NAMALWA (cell line): ENCODE measurements around the gene EPN3.

Source experiments
- DNase-seq: peaks from one replicate; pipeline ENCODE4 v3.0.0-alpha.2; 2015; ENCODE audit warnings: low spot score

The EPN3 gene

DNA sequence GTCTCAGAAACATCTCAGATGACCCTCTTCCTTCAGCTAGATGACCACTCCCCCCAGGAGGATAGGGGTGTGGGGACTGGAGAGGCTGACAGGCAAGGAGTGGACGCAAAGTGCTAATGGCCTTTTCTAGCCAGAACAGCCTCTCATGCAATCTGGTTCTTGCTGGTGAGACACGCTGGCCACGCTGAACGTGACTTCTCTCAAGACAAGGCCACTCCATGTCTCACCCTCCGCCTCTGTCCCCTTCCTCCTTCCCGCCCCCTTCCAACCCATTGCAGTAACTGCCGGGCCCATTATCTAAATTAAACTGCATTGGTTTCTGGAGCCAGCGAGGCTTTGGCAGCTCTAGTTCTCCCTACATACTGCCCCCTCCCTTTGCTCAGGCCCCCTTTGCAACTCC lies 37.5 kb downstream of the EPN3 start:
- DNase-seq: no peak

DNA sequence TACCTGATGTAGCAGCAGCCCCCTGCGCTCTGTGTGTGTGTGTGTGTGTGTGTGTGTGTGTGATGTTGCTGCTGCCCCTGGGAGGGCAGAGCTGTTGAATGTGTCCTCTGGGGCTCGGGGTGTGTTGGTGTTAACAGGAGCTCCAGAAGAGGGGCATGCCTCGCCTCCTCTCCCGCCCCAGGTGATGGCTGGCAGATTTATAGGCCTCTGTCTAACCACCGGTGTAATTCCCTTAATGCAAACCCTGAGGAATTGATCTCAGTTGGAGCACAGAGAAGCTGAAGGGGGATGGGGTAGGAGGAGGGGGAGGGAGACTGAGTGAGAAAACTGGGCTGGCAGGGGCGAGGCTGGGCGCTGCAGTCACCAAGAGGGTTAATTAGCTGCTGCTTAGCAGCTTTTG lies 38.0 kb downstream of the EPN3 start:
- no peak for DNase-seq

GRCh38 chr17:50571681-50572080 lies 39.1 kb downstream of the EPN3 start:
- no peak for DNase-seq

DNA sequence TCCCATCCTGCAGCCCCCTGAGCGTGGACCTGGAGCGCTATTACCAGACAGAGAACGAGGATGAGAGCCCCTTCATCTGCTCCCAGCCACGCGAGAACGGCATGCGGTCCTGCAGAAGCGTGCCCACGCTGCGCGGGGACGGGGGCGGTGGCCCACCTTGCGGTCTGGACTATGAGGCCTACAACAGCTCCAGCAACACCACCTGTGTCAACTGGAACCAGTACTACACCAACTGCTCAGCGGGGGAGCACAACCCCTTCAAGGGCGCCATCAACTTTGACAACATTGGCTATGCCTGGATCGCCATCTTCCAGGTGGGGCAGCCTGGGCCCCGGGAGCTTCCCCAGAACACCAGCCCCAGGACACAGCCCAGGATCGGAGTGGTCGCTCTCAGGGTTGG lies 40.0 kb downstream of the EPN3 start:
- no peak for DNase-seq

DNA sequence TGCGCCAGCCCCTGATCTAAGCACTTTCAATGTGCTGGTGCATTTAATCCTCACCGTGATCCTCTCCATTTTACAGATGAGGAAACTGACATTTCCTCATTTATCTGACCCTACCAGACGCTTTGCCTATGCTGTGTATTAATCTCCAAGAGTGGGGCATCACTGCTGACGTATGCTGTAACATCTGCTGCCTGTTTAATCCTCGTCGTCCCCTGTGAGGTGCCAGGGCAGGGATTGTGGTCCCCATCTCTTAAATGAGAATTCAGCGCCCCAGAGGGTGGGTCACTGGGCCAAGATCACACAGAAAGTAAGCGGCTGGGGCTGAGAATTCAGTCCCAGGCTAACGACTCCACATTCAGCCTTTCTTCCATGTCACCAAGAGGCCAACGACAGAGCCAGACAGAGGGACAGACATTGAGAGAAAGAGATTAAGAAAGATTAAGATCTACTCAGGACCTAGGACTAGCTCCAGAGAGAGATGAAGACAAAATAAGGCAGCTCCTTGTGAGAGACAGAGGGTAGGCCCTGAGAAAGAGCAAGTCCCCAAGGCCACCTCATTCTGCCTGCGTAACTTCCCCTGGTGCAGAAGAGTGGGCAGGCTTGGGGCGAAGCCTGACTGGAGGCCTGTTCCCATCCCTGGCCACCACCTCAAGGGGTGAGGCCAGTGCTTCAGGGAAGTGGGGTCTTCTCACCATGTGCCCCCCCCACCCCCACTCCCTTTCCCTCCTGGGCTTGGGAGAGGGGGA lies 41.5 kb downstream of the EPN3 start:
- DNase-seq: no peak

GRCh38 chr17:50575581-50576210 lies 43.2 kb downstream of the EPN3 start:
- DNase-seq: no peak

DNA sequence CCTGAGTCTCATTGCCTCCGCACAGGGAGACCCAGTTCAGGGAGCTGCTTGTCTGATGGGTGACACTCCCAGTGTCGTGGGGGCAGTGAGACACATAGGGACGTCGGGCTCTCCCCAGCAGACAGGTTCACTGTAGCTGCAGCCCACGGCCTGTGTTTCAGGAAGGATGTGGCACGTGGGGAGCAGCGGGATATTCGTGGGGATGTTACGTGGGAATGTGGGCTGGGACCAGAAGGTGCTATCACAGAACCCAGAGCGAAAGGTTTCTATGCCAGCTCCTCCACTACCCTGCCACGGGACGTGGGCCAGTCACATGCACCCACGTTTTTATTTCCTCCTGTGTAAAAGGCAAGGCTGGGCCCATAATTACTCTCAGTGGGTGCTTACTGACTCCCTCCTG lies 44.3 kb downstream of the EPN3 start:
- no peak for DNase-seq

GRCh38 chr17:50577451-50577954 lies 45.0 kb downstream of the EPN3 start:
- DNase-seq: no peak

DNA sequence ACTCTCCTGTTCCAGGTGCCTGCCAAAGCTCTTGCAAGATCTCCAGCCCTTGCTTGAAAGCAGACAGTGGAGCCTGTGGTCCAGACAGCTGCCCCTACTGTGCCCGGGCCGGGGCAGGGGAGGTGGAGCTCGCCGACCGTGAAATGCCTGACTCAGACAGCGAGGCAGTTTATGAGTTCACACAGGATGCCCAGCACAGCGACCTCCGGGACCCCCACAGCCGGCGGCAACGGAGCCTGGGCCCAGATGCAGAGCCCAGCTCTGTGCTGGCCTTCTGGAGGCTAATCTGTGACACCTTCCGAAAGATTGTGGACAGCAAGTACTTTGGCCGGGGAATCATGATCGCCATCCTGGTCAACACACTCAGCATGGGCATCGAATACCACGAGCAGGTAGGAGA lies 45.6 kb downstream of the EPN3 start:
- no peak for DNase-seq

DNA sequence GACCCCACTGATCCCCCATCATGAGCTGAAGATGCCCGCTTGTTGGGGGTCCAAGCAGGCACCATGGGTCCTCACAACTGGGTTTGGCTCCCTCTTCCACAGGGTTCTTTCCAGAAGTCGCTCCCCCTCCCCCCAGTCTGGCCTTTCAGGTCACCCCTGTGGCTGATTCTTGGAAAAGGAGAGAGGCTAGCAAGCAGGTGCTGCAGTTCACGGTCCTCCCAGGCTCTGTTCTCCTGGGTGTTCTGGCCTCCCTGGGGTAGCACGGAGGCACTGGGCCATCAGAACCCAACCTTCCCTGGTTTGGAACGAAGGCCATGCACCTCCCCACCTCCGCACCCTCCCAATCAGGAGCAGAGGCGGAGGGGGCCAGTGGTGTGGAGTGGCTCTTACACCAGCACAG lies 46.9 kb downstream of the EPN3 start:
- DNase-seq: no peak

- DNase-seq: no peak
Observed at GRCh38 chr17:50580646-50581045, 48.1 kb downstream of the EPN3 start.

DNA sequence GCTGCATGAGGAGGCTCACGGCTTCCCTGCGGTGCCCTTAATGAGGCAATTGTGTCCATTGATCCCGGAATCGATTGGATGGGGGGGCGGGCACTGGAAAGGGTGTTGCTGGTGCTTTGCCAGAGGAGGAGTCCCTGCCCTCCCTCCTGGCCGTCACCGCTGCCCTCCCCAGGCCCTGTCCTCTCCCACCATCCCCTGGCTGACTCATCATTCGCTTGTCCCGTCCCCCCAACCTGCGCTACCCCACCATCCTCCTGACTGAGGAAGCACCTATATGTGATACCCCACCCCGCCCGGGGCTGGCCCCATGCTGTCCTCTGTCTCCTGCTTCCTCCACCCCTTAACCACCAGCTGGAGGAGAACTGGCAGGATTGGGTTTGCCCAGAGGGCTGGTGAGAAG lies 48.8 kb downstream of the EPN3 start:
- no peak for DNase-seq

DNA sequence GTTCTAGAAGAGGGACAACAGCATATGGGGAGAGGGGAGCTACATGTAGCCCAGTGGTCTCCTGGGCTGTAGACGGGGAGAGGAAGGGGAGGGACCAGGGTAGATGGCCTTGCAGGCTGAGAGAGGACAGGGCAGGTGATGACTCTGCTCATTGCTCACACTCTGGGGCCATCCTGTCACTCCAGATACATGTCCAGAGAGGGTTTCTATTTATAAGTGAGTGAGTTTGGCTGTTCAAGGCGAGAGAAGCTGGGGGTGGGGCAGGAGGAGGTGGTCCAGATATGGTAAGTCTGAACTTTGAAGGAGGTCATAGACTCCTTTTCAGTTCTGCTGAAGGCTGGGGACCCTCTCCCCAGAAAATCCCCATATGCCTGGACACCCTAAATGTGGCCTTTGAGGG lies 50.2 kb downstream of the EPN3 start:
- no peak for DNase-seq

DNA sequence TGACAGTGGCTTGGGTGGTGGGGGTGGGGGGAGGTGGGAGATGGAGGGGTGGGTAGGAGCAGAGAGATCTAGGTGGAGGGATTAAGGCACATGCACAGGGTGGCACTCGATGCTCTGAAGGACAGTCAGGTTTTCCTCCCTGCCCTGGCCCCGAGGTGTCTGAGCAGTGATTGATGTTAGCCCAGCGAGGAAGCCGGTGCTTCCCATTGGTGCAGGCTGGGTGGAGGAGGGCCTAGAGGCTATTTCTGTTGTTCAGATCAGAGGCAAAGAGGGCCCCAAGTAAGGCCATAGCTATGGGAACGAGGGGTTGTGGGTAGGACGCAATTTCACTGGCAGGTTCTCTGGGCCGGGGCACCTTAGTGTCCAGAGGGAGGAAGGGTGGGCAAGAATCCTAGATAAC lies 51.1 kb downstream of the EPN3 start:
- DNase-seq: no peak

DNA sequence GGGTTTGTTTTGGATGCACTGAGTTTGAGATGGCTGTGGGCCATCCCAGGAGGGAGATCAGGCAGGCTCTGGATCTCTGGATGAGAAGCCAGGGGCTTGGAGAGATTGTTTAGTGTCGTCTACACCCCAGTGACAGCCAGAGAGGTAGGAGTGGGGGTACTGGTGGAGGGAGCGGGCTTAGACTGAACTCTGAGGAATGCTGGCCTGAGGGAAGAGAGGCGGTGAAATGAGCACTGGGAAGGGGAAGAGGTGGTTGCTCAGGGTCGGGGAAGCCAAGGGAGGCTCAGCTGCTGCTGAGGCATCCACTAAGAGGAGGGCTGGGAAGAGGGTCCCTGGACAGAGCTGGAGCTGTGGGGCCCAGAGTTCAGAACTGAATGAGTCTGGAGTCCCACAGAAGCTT lies 51.6 kb downstream of the EPN3 start:
- DNase-seq: no peak

DNA sequence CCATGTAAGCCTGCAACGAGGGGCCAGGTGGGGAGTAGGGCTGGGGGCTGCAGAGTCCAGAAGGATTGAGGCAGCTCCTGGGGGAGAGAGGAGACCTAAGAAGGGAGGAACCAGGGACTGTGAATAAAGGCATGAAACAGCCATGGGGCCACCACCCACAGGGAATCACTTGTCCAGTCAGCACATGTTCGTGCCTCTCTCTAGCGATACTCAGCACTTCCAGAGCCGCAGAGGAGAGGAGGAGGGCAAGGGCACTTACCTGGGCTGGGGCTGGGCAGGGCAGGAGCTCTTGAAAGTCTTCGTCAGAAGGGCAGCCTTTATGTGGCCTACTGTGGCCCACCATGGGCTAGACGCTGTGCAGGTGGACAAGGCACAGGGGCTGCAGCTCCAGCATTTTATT lies 52.2 kb downstream of the EPN3 start:
- no peak for DNase-seq

DNA sequence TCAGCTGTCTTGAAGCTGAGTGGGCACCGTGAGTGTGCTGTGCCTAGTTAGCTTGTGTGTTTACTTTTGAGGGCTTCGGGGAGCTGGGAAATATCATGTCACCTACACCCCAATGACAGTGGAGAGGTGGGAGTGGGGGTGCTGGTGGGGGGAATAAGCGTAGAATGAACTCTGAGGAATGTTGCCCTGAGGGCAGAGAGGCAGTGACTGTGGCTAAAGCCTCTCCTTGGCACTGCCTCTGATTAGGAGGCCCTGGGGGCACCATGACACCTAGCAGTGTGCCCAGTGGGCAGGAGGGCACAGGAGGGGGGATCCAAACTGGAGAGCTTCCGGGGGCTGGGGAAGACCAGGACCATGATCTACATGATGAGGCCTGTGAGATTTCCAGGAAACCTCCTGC lies 52.8 kb downstream of the EPN3 start:
- no peak for DNase-seq

DNA sequence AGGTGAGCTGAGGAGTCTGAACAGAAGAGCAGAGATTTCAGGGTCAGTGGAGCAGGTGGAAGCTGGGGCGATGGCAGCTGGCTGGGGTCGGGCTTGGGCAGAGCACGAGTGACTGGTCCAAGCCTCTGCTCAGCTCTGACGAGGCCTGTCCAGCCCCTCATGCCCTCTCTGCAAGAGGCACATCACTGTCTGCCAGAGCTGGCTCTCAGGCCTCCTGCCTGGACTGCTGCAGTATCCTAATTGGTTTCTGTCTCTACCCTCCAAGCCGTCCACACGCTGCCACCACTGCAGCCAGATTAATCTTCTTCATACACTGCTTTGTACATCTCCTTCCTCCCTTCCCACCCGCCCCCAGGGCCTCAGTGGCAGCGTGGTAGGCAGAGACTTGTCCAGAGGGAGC lies 53.4 kb downstream of the EPN3 start:
- DNase-seq: no peak

GRCh38 chr17:50586421-50587247 lies 54.1 kb downstream of the EPN3 start:
- no peak for DNase-seq

DNA sequence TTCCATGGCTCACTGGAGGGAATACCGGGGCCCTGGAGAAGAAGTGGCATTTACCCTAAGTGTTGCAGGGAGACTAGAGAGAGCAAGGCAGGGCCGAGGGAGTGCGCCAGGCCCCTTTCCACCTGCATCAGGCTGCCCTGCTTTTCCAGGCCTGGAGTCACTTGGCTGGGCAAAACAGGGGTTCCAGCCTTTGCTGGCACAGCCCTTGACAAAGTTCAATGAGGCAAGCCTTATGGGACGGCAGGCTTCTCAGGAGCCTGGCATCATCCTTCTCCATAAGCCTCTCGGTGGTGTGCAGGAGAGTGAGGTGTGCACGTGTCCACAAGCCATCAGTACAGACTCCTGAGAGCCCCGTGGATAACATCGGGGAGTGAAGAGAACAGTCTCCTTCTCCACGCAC lies 55.0 kb downstream of the EPN3 start:
- no peak for DNase-seq

- DNase-seq: no peak
Observed at GRCh38 chr17:50588391-50589049, 56.0 kb downstream of the EPN3 start.

DNA sequence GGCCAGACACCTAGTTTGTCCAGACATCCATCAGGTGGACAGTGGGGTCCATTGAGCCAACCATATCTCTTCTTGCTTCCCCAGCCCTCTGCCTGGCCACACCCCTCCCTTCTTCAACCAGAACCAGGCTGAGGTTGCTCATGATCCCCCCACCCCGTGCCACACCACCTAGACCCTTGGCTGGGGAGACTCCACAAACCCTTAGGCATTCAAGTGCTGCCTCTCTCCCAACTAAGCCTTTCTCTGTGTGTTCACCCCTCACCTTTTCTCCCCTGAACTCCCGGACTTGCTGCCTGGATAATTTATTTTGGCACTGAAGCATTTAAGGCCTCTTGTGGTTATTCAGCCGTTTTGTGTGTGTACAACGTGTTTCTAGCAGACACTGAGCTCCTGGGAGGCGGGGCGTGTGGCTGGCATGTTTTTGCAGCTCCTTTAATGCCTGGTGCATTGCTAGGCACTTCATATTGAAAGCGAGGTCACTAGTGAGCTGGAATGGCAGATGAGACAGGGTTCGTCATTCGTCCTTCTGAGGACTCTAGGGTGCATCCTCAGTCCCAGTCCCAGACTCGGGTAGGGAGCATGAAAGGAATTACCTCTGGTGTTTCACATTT lies 56.7 kb downstream of the EPN3 start:
- DNase-seq: no peak
